ENCODE data around the gene KCTD11. TPM values are rescaled to one million over a fixed set of nuclear protein-coding genes. Genes with fewer than 3 reads are reported as not detected.

KCTD11 gene
- total and polyA plus RNA-seq, 2 of the 13 experiments (the other 11 are each of a cell fraction or from before 2014, with no cell fraction given) = 1.6 to 2.6 TPM

DNA sequence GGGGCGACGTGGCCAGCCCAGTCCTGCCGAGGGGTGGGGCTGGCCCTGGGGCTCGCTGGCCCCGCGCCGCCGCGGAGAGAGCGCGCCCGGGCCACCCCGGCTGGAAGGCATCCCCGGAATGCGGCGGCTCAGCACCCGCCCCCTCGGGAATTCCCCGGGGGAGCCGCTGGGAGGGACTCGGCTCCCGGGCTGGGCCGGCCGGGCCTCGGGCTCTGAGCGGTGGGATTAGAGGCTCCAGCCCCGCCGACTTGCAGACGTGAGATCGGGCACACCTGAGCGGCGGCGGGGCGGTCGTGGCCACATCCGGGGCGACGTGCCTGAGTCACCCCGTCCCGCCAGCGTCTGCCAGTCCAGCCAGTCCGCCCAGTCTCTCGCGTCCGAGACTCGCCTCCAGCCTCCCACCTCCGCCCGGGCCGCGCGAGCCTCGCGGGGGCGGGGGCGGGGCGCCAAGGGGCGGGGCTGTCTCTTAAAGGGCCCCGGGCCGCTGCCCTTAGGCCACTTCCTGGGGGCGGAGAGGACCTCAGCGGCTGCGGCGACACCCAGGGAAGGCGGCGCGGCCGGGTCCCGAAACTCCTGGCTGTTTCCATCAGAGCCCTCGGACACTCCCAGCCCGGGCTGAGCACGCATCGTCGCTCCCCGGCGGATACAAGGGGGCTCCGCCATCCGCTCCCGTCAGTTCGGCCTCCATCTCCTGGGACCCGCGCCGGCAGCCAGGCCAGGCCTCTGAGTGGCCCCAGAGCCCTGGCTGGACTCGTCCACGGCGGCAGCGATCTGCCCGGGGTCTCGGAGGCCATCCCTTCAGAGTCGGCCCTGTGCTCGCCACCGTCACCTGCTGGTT is at the start of gene KCTD11 (continued):
- peak; percentile 79; the same call in 1 of the 2 replicates for TF ChIP-seq ZFP90 (CRISPR knock-in tag; IDR thresholded peaks at IDR 0.05; ENCODE audit: borderline replicate concordance)
- TF ChIP-seq, protein P1, sequence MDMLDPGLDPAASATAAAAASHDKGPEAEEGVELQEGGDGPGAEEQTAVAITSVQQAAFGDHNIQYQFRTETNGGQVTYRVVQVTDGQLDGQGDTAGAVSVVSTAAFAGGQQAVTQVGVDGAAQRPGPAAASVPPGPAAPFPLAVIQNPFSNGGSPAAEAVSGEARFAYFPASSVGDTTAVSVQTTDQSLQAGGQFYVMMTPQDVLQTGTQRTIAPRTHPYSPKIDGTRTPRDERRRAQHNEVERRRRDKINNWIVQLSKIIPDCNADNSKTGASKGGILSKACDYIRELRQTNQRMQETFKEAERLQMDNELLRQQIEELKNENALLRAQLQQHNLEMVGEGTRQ (IDR thresholded peaks at IDR 0.05; ENCODE audit: low read depth, low read length) = no peak
- TF ChIP-seq, protein P1 (CRISPR knock-in tag; IDR thresholded peaks at IDR 0.05; ENCODE audit: borderline replicate concordance) = no peak; the same call in 1 of the 2 replicates
- TF ChIP-seq, protein P2, sequence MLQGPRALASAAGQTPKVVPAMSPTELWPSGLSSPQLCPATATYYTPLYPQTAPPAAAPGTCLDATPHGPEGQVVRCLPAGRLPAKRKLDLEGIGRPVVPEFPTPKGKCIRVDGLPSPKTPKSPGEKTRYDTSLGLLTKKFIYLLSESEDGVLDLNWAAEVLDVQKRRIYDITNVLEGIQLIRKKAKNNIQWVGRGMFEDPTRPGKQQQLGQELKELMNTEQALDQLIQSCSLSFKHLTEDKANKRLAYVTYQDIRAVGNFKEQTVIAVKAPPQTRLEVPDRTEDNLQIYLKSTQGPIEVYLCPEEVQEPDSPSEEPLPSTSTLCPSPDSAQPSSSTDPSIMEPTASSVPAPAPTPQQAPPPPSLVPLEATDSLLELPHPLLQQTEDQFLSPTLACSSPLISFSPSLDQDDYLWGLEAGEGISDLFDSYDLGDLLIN (CRISPR knock-in tag; IDR thresholded peaks at IDR 0.05; ENCODE audit: borderline replicate concordance) = peak; percentile 69; the same call in 1 of the 2 replicates
- TF ChIP-seq, protein P3, sequence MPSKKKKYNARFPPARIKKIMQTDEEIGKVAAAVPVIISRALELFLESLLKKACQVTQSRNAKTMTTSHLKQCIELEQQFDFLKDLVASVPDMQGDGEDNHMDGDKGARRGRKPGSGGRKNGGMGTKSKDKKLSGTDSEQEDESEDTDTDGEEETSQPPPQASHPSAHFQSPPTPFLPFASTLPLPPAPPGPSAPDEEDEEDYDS (CRISPR knock-in tag; IDR thresholded peaks at IDR 0.05) = peak; percentile 81
- TF ChIP-seq ZFP62 (CRISPR knock-in tag; IDR thresholded peaks at IDR 0.05) = no peak
- no peak for TF ChIP-seq TEAD2 (CRISPR knock-in tag; IDR thresholded peaks at IDR 0.05)
- TF ChIP-seq, protein P4, sequence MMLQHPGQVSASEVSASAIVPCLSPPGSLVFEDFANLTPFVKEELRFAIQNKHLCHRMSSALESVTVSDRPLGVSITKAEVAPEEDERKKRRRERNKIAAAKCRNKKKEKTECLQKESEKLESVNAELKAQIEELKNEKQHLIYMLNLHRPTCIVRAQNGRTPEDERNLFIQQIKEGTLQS (CRISPR knock-in tag; IDR thresholded peaks at IDR 0.05) = no peak
- TF ChIP-seq YEATS4 (CRISPR knock-in tag; IDR thresholded peaks at IDR 0.05; ENCODE audit: borderline replicate concordance) = peak; percentile 73; the same call in 1 of the 2 replicates
- peak; percentile 75 for TF ChIP-seq SAP130 (CRISPR knock-in tag; IDR thresholded peaks at IDR 0.05; ENCODE audit: low read depth)
- TF ChIP-seq, protein P5, sequence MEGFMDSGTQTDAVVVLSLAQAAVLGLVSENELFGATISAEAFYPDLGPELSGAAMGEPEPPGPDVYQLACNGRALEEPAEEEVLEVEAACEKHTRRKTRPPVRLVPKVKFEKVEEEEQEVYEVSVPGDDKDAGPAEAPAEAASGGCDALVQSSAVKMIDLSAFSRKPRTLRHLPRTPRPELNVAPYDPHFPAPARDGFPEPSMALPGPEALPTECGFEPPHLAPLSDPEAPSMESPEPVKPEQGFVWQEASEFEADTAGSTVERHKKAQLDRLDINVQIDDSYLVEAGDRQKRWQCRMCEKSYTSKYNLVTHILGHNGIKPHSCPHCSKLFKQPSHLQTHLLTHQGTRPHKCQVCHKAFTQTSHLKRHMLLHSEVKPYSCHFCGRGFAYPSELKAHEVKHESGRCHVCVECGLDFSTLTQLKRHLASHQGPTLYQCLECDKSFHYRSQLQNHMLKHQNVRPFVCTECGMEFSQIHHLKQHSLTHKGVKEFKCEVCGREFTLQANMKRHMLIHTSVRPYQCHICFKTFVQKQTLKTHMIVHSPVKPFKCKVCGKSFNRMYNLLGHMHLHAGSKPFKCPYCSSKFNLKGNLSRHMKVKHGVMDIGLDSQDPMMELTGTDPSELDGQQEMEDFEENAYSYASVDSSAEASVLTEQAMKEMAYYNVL (CRISPR knock-in tag; IDR thresholded peaks at IDR 0.05; ENCODE audit: borderline replicate concordance) = no peak; the same call in none of the 2 replicates
- no peak for TF ChIP-seq ATAD3A (CRISPR knock-in tag; IDR thresholded peaks at IDR 0.05)
- peak; percentile 57; the same call in 1 of the 2 replicates for TF ChIP-seq ZNF556 (CRISPR knock-in tag; IDR thresholded peaks at IDR 0.05; ENCODE audit: borderline replicate concordance)
- peak; percentile 97 for TF ChIP-seq RELA (CRISPR knock-in tag; IDR thresholded peaks at IDR 0.05)
- peak; percentile 39; the same call in 1 of the 2 replicates for TF ChIP-seq HNF4G (IDR thresholded peaks at IDR 0.05; ENCODE audit: borderline replicate concordance, low read depth, low read length)
- TF ChIP-seq HNF4G (CRISPR knock-in tag; IDR thresholded peaks at IDR 0.05; ENCODE audit: borderline replicate concordance, low read depth) = no peak; the same call in 1 of the 2 replicates
- TF ChIP-seq SCMH1 (CRISPR knock-in tag; IDR thresholded peaks at IDR 0.05; ENCODE audit: borderline replicate concordance) = no peak
